Suprapubic skin (tissue), 4 donors: ENCODE measurements around the gene TSN. TPM values are rescaled to one million over a fixed set of nuclear protein-coding genes. Genes with fewer than 3 reads are reported as not detected.
"Not testable (repeated sequence)": the region's sequence is repeated elsewhere in the genome, so short reads cannot be mapped to it uniquely, and the experiment has no call there.

Experiments
- DNase-seq, 2 donors: peaks; one replicate each; pipeline ENCODE4 v3.0.0-alpha.2; 2019; ENCODE audit warnings: low spot score in 2 of 2
- H3K27ac ChIP-seq: fragments of 200-600 bp; sonication (generic); one replicate; pipeline ENCODE4 v1.5.1; 2019
- H3K27me3 ChIP-seq: fragments of 200-600 bp; sonication (generic); one replicate; pipeline ENCODE4 v1.5.1; 2019
- H3K36me3 ChIP-seq: fragments of 200-600 bp; sonication (generic); one replicate; pipeline ENCODE4 v1.5.1; 2019
- H3K4me1 ChIP-seq: fragments of 200-600 bp; sonication (generic); one replicate; pipeline ENCODE4 v1.5.1; 2019
- H3K4me3 ChIP-seq: fragments of 200-600 bp; sonication (generic); one replicate; pipeline ENCODE4 v1.5.1; 2019; ENCODE audit warnings: mild to moderate bottlenecking
- H3K9me3 ChIP-seq: fragments of 200-600 bp; sonication (generic); one replicate; pipeline ENCODE4 v1.5.1; 2019
- EP300 ChIP-seq: sonication (generic); formaldehyde crosslinking; IDR thresholded peaks from one replicate; pipeline ENCODE4 v1.6.1; 2017; ENCODE audit warnings: antibody characterized with exemption
- POLR2A ChIP-seq, 2 donors: fragments of 450-650 bp; IDR thresholded peaks; one replicate each; pipeline ENCODE4 v1.6.1; 2017; ENCODE audit warnings: antibody characterized with exemption in 2 of 2, mild to moderate bottlenecking in 2 of 2, moderate library complexity in 2 of 2
- POLR2AphosphoS5 ChIP-seq, 3 donors: sonication (generic); formaldehyde crosslinking; IDR thresholded peaks; one replicate each; pipeline ENCODE4 v1.6.1; 2017; ENCODE audit warnings: antibody characterized with exemption in 3 of 3
- WGBS: methylation state at CpG from one replicate; pipeline ENCODE4 v1.1.5; 2018; 5-methylcytosine and 5-hydroxymethylcytosine counted together
- total RNA-seq, 4 donors: library from RNA; depleted of rRNA; stranded (reverse); fragments of >200 nt; gene quantifications; one replicate each; pipeline ENCODE4 v1.1.0, GENCODE V29; 2016
- TF ChIP-seq, protein P1 (sequence below), 2 donors: fragments of 200-600 bp in 1 of 2; fragments of 450-650 bp in 1 of 2; sonication (generic) in 1 of 2; IDR thresholded peaks; one replicate each; pipeline ENCODE4 v1.5.1; 2016 to 2019; ENCODE audit warnings: antibody characterized with exemption in 2 of 2, mild to moderate bottlenecking in 1 of 2, moderate library complexity in 1 of 2

TSN gene
- total RNA-seq, 4 donors from 2014 or later: 24.1 to 45.2 (median 41.6) TPM

DNA sequence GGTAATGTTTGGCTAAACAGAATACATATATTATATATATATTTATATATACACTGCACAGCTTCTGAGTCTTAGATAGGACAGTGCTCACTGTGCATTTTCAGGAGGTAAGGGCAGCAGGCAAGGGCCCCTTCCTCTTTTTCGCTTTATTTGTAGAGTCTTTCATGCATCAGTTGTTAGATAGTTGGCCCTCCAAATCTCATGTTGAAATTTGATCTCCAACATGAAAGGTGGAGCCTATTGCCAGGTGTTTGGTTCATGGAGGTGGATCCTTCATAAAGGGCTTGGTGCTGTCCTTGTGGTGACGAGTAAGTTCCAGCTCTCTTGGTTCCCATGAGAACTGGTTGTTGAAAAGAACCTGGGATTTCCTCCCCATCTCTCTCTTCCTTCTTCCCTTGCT, 48.1 kb downstream of the TSN start:
- 70% methylated on average over 2 of the region's 2 CpGs for WGBS
- H3K27me3 ChIP-seq: peaks cover 3% of the 10 kb centered on the region
- no peaks in the 10 kb centered on the region for H3K4me1 ChIP-seq
- no peaks in the 10 kb centered on the region for H3K36me3 ChIP-seq
- TF ChIP-seq, protein P1, sequence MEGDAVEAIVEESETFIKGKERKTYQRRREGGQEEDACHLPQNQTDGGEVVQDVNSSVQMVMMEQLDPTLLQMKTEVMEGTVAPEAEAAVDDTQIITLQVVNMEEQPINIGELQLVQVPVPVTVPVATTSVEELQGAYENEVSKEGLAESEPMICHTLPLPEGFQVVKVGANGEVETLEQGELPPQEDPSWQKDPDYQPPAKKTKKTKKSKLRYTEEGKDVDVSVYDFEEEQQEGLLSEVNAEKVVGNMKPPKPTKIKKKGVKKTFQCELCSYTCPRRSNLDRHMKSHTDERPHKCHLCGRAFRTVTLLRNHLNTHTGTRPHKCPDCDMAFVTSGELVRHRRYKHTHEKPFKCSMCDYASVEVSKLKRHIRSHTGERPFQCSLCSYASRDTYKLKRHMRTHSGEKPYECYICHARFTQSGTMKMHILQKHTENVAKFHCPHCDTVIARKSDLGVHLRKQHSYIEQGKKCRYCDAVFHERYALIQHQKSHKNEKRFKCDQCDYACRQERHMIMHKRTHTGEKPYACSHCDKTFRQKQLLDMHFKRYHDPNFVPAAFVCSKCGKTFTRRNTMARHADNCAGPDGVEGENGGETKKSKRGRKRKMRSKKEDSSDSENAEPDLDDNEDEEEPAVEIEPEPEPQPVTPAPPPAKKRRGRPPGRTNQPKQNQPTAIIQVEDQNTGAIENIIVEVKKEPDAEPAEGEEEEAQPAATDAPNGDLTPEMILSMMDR (IDR thresholded peaks at IDR 0.05): no peak
- TF ChIP-seq EP300: no peak
- no peak for TF ChIP-seq POLR2A (IDR thresholded peaks at IDR 0.05)
- TF ChIP-seq POLR2AphosphoS5 (IDR thresholded peaks at IDR 0.05): no peak
- H3K4me3 ChIP-seq: no peak overlapping the region
- peaks cover 3% of the 10 kb centered on the region for H3K9me3 ChIP-seq
- no peak for DNase-seq
- H3K27ac ChIP-seq: no peak overlapping the region

DNA sequence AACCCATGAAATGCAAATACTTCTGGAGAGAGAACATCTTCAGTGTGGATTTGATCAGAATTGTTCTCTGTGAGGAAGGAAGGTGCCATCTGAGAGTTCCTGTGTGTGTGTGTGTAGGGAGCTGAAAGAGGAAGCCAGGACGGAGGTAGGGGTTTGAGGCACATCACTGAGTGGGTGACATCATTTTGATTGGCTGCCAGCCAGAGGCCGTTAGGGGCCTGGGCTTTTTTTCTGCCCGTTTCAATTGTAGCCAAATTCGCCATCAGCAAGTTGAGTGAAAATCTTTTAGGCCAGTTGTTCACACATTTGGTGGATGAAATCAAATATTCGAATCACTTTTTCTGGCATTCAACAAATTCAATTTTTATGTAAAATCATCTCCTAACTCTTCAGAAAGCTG, 48.9 kb downstream of the TSN start:
- 18% methylated on average over 5 of the region's 5 CpGs for WGBS
- Histone ChIP-seq H3K9me3 (peaks cover 3% of the 10 kb centered on the region), H3K27ac (no peak overlapping the region), H3K4me1 (no peaks in the 10 kb centered on the region), H3K27me3 (peaks cover 3% of the 10 kb centered on the region), H3K36me3 (no peaks in the 10 kb centered on the region), H3K4me3 (no peak overlapping the region)
- no peak for TF ChIP-seq POLR2AphosphoS5 (IDR thresholded peaks at IDR 0.05)
- TF ChIP-seq, protein P1 (IDR thresholded peaks at IDR 0.05): no peak
- TF ChIP-seq EP300: no peak
- no peak for TF ChIP-seq POLR2A (IDR thresholded peaks at IDR 0.05)
- DNase-seq: no peak

DNA sequence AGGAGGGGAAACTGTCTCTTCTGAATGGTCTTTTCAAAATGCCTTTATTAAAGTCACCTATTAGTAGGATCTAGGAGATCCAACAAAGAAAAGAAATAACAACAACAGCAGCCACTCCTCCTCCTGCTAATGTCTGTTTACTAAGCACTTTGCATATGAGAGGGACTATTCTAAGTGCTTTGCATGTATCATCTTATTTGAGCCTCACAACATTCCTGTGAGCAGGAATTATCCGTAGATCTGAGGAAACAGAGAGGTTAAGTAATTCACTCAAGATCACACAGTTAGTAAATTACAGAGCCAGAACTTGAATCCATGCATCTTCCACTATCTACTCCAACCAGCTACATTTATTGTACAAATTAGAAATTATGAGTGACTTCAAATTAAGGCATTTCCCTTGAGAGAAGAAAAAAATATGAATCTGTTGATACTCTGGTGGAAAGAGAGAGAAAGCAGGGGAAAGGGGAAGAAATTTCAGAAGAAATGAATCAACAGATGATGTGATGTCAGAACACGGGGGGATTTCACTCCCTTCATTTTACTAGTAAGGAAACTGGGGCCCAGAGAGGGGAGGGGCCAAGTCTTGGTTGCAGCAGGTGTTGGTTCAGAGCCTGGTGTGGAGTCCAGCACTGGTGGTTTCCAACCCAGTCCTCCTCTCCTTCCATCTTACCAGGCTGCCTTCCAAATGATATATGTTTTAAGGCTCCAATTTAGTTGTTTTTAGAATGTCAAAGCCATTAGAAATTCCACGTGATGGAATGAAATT, 49.7 kb downstream of the TSN start:
- WGBS: 49% methylated on average over 3 of the region's 3 CpGs
- peaks cover 3% of the 10 kb centered on the region for H3K9me3 ChIP-seq
- no peaks in the 10 kb centered on the region for H3K36me3 ChIP-seq
- peaks cover 3% of the 10 kb centered on the region for H3K27me3 ChIP-seq
- H3K4me3 ChIP-seq: no peak overlapping the region
- no peak for DNase-seq
- TF ChIP-seq EP300: no peak
- TF ChIP-seq POLR2AphosphoS5 (IDR thresholded peaks at IDR 0.05): no peak
- TF ChIP-seq, protein P1 (IDR thresholded peaks at IDR 0.05): no peak
- TF ChIP-seq POLR2A (IDR thresholded peaks at IDR 0.05): no peak
- H3K27ac ChIP-seq: no peak overlapping the region
- no peaks in the 10 kb centered on the region for H3K4me1 ChIP-seq

DNA sequence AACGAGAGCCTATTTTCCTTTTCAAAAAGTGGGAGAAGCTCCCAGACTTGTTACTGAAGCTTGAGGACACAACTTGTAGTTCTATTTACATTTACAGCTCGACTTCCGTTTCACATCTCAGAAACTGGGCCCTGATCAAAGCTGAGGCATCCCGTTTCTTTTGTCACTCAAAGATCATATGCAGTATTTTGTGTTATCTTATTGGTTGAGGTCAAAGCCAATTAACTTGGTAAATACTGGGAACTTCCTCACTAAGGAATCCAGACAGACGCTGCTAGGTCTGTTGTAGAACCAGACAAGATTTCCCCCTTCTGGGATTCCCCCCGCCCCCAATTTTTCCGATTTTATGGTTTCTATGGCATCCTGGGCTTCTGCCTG, 50.3 kb downstream of the TSN start:
- Histone ChIP-seq H3K9me3 (peaks cover 3% of the 10 kb centered on the region), H3K27ac (no peak overlapping the region), H3K4me3 (no peak overlapping the region), H3K4me1 (no peaks in the 10 kb centered on the region), H3K36me3 (no peaks in the 10 kb centered on the region), H3K27me3 (peaks cover 3% of the 10 kb centered on the region)
- WGBS: 58% methylated on average over 6 of the region's 7 CpGs
- no peak for DNase-seq
- TF ChIP-seq POLR2A (IDR thresholded peaks at IDR 0.05) (no peak), EP300 (no peak)
- TF ChIP-seq, protein P1 (IDR thresholded peaks at IDR 0.05): no peak

DNA sequence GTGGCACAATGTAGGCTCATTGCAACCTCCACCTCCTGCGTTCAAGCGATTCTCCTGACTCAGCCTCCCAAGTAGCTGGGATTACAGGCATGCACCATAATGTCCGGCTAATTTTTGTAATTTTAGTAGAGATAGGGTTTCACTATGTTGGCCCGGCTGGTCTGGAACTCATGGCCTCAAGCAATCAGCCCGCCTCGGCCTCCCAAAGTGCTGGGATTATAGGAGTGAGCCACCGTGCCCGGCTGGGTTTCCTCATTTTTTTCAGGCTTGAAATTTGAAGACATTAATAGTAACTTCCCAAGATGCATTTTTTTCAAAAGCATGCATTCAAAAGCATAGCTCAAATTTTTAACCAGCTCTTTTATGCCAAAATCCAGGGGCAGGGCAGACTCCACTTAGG, 52.3 kb downstream of the TSN start:
- not testable (repeated sequence) for H3K9me3 ChIP-seq, H3K36me3 ChIP-seq, H3K4me1 ChIP-seq, H3K27me3 ChIP-seq, H3K27ac ChIP-seq, DNase-seq, H3K4me3 ChIP-seq
- 69% methylated on average over 8 of the region's 8 CpGs for WGBS

DNA sequence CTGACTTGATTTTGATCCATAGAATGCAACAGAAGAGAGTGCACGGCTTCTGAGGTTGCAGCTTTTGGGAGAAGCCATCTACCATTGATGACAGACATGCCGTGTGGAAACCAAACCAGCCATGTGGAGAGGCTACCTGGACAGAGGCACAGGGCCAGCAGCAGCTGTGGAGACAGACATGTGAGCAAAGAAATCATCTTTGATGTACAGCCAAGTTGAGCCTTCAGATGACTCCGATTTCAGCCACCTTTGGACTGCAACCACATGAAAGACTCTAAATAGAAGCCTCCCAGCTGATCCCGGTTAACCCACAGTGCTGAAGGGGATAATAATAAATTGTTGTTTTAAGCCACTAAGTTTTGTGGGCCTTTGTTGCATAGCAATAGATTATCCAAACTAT, 54.2 kb downstream of the TSN start:
- 51% methylated on average over 4 of the region's 4 CpGs for WGBS
- H3K36me3 ChIP-seq: no peaks in the 10 kb centered on the region
- no peaks in the 10 kb centered on the region for H3K9me3 ChIP-seq
- no peaks in the 10 kb centered on the region for H3K4me1 ChIP-seq
- H3K4me3 ChIP-seq: no peak overlapping the region
- TF ChIP-seq EP300 (no peak), POLR2A (IDR thresholded peaks at IDR 0.05) (no peak), POLR2AphosphoS5 (IDR thresholded peaks at IDR 0.05) (no peak)
- TF ChIP-seq, protein P1 (IDR thresholded peaks at IDR 0.05): no peak
- no peak overlapping the region for H3K27ac ChIP-seq
- DNase-seq: no peak
- H3K27me3 ChIP-seq: peaks cover 3% of the 10 kb centered on the region
